HEK293 (cell line): Measurements from ENCODE around the gene EEF2KMT.
"Not testable (repeated sequence)": the region's sequence is repeated elsewhere in the genome, so short reads cannot be mapped to it uniquely, and the experiment has no call there.

ENCODE experiments used
- CTCF ChIA-PET: fragments of 350-600 bp; formaldehyde crosslinking; extraction: SDS; loops from one replicate; lab custom pipeline; 2021; ENCODE audit warnings: antibody characterized with exemption; lab: Yijun Ruan, JAX
- POLR2A ChIA-PET: fragments of 300-600 bp; formaldehyde crosslinking; extraction: SDS; loops from one replicate; lab custom pipeline; 2020; ENCODE audit warnings: antibody characterized with exemption, inconsistent platforms; lab: Yijun Ruan, JAX
- H3K27ac ChIP-seq: fragments of 200-500 bp; sonication (Bioruptor generic); 2 replicates; pipeline ENCODE4 v1.5.1; 2014; ENCODE audit warnings: low read depth, low read length, control low read depth, inconsistent platforms; ENCODE audit errors: extremely low read depth
- H3K36me3 ChIP-seq, 2 experiments: fragments of 200-500 bp in 1 of 2; sonication (Bioruptor generic) in 1 of 2; 1 replicate in 1 of 2; 2 replicates in 1 of 2; pipeline ENCODE4 v1.5.1; 2014 to 2017; ENCODE audit warnings: inconsistent platforms in 2 of 2, low read length in 2 of 2; ENCODE audit not compliant: control insufficient read depth in 2 of 2, insufficient read depth in 1 of 2
- H3K4me1 ChIP-seq: fragments of 200-500 bp; sonication (Bioruptor generic); 2 replicates; pipeline ENCODE4 v1.5.1; 2014; ENCODE audit warnings: mild to moderate bottlenecking, low read length, inconsistent platforms; ENCODE audit not compliant: control insufficient read depth, insufficient read depth
- H3K4me3 ChIP-seq: 2 replicates; pipeline ENCODE4 v1.5.1; 2011; ENCODE audit warnings: low read depth, mild to moderate bottlenecking, control low read depth, low read length, moderate library complexity
- H3K9me3 ChIP-seq: fragments of 200-500 bp; sonication (Bioruptor generic); 2 replicates; pipeline ENCODE4 v1.5.1; 2014; ENCODE audit warnings: low read depth, low read length, inconsistent platforms; ENCODE audit not compliant: control insufficient read depth, insufficient read depth
- ATF2 ChIP-seq: fragments of 450-650 bp; formaldehyde crosslinking; IDR thresholded peaks from 2 replicates; pipeline ENCODE4 v1.5.1; 2016; ENCODE audit warnings: missing biosample characterization, missing genetic modification characterization, low read depth
- GLIS2 ChIP-seq: fragments of 450-650 bp; formaldehyde crosslinking; IDR thresholded peaks from 2 replicates; pipeline ENCODE4 v1.5.1; 2016; ENCODE audit warnings: missing biosample characterization, missing genetic modification characterization
- SCRT1 ChIP-seq: fragments of 450-650 bp; formaldehyde crosslinking; IDR thresholded peaks from 2 replicates; pipeline ENCODE4 v1.5.1; 2016; ENCODE audit warnings: missing biosample characterization, missing genetic modification characterization, borderline replicate concordance
- SCRT2 ChIP-seq: fragments of 450-650 bp; formaldehyde crosslinking; IDR thresholded peaks from 2 replicates; pipeline ENCODE4 v1.5.1; 2016; ENCODE audit warnings: missing biosample characterization, missing genetic modification characterization
- SP7 ChIP-seq: fragments of 450-650 bp; formaldehyde crosslinking; IDR thresholded peaks from 2 replicates; pipeline ENCODE4 v1.5.1; 2016; ENCODE audit warnings: missing biosample characterization, missing genetic modification characterization
- ZBTB17 ChIP-seq: fragments of 450-650 bp; formaldehyde crosslinking; IDR thresholded peaks from 2 replicates; pipeline ENCODE4 v1.5.1; 2016; ENCODE audit warnings: missing biosample characterization, missing genetic modification characterization
- ZBTB20 ChIP-seq: fragments of 450-650 bp; formaldehyde crosslinking; IDR thresholded peaks from 2 replicates; pipeline ENCODE4 v1.5.1; 2016; ENCODE audit warnings: missing biosample characterization, missing genetic modification characterization
- ZNF280C ChIP-seq: fragments of 450-650 bp; formaldehyde crosslinking; IDR thresholded peaks from 2 replicates; pipeline ENCODE4 v1.5.1; 2016; ENCODE audit warnings: missing biosample characterization, missing genetic modification characterization
- ZNF521 ChIP-seq: fragments of 450-650 bp; formaldehyde crosslinking; IDR thresholded peaks from 2 replicates; pipeline ENCODE4 v1.5.1; 2017; ENCODE audit warnings: missing biosample characterization, mild to moderate bottlenecking, missing genetic modification characterization
- ZNF623 ChIP-seq: fragments of 450-650 bp; formaldehyde crosslinking; IDR thresholded peaks from 2 replicates; pipeline ENCODE4 v1.5.1; 2016; ENCODE audit warnings: missing biosample characterization, missing genetic modification characterization
- ZNF830 ChIP-seq: fragments of 450-650 bp; IDR thresholded peaks from 2 replicates; pipeline ENCODE4 v1.5.0; 2018; ENCODE audit warnings: missing biosample characterization, missing genetic modification characterization, low read depth, mild to moderate bottlenecking, moderate library complexity

Gene EEF2KMT

GRCh38 chr16:5116780-5117295 lies 19.2 kb upstream of the EEF2KMT start:
- CTCF ChIA-PET, H3K4me1 ChIP-seq, H3K9me3 ChIP-seq, H3K36me3 ChIP-seq, H3K4me3 ChIP-seq: not testable (repeated sequence)
- peak overlapping the region; percentile 40; the same call in 1 of the 2 replicates for H3K27ac ChIP-seq
- POLR2A ChIA-PET: interaction anchor here (0.6 to 1.5 kb wide), 2 partner anchors 12 to 18 kb away, joined by 3 to 7 read pairs; no protein-coding TSS in a partner anchor
- TF ChIP-seq ZBTB20 (tag by site-specific recombination): peak; percentile 3; the same call in 1 of the 2 replicates
- TF ChIP-seq ZBTB17: peak; percentile 83

- CTCF ChIA-PET, H3K27ac ChIP-seq, H3K9me3 ChIP-seq, H3K4me1 ChIP-seq, H3K4me3 ChIP-seq, POLR2A ChIA-PET, H3K36me3 ChIP-seq: not testable (repeated sequence)
Observed at GRCh38 chr16:5110933-5111332, 13.3 kb upstream of the EEF2KMT start.

GRCh38 chr16:5108505-5109158 lies 11.0 kb upstream of the EEF2KMT start:
- no peak for TF ChIP-seq ZNF830 (tag by site-specific recombination)
- no peak for TF ChIP-seq SCRT1 (tag by site-specific recombination)
- TF ChIP-seq ATF2 (tag by site-specific recombination): no peak
- TF ChIP-seq ZNF521: no peak
- no peak for TF ChIP-seq ZNF623 (tag by site-specific recombination)
- TF ChIP-seq ZNF280C (tag by site-specific recombination): no peak
- no peak for TF ChIP-seq GLIS2
- H3K27ac ChIP-seq: no peak overlapping the region
- H3K4me3 ChIP-seq: no peak overlapping the region
- H3K9me3 ChIP-seq: no peaks in the 10 kb centered on the region
- ChIA-PET POLR2A (no interaction called here), CTCF (no interaction called here)
- no peaks in the 10 kb centered on the region for H3K36me3 ChIP-seq
- H3K4me1 ChIP-seq: no peaks in the 10 kb centered on the region

GRCh38 chr16:5105039-5105438 lies 7.4 kb upstream of the EEF2KMT start:
- H3K36me3 ChIP-seq, H3K9me3 ChIP-seq, POLR2A ChIA-PET, CTCF ChIA-PET, H3K4me3 ChIP-seq, H3K27ac ChIP-seq, H3K4me1 ChIP-seq: not testable (repeated sequence)
- peak; percentile 23; the same call in 1 of the 2 replicates for TF ChIP-seq SP7 (tag by site-specific recombination)
- 0 out of 2 replicates have a peak, but pooled peaks have one; percentile 17 for TF ChIP-seq SCRT2

GRCh38 chr16:5103296-5104032 lies 5.9 kb upstream of the EEF2KMT start:
- H3K36me3 ChIP-seq, H3K27ac ChIP-seq, H3K9me3 ChIP-seq, H3K4me1 ChIP-seq, CTCF ChIA-PET, H3K4me3 ChIP-seq, POLR2A ChIA-PET: not testable (repeated sequence)
